Measurements from ENCODE around the gene GSX2.
A peak's percentile ranks its signal among the peaks of the same experiment; 100 is the strongest.
"Not testable (repeated sequence)": the region's sequence is repeated elsewhere in the genome, so short reads cannot be mapped to it uniquely, and the experiment has no call there.

The GSX2 gene

GRCh38 chr4:54099748-54100574 is at the start of gene GSX2:
Gene GSX2 (plus strand): TSS chr4:54100163. CDS start chr4:54100345, 182 bp downstream.
- no peak within 1 kb of the TSS for H3K9ac ChIP-seq (ENCODE audit: low read length)
- H3K9me3 ChIP-seq (ENCODE audit: control insufficient read depth, low read length) = no peaks in the 10 kb centered on the region
- peaks cover 27% of the 10 kb centered on the region for H3K4me1 ChIP-seq (ENCODE audit: control insufficient read depth, insufficient read depth, low read length)
- peak; percentile 70 for DNase-seq (ENCODE audit: low read depth)
- no peaks in the 10 kb centered on the region for H3K36me3 ChIP-seq (ENCODE audit: control insufficient read depth, insufficient read depth, low read length, severe bottlenecking)
- H3K27me3 ChIP-seq (replicated peaks; ENCODE audit: control insufficient read depth, insufficient read depth, low read length) = peaks cover 43% of the 10 kb centered on the region
- H3K4me3 ChIP-seq (ENCODE audit: low read length) = peak within 1 kb of the TSS; percentile 73

DNA sequence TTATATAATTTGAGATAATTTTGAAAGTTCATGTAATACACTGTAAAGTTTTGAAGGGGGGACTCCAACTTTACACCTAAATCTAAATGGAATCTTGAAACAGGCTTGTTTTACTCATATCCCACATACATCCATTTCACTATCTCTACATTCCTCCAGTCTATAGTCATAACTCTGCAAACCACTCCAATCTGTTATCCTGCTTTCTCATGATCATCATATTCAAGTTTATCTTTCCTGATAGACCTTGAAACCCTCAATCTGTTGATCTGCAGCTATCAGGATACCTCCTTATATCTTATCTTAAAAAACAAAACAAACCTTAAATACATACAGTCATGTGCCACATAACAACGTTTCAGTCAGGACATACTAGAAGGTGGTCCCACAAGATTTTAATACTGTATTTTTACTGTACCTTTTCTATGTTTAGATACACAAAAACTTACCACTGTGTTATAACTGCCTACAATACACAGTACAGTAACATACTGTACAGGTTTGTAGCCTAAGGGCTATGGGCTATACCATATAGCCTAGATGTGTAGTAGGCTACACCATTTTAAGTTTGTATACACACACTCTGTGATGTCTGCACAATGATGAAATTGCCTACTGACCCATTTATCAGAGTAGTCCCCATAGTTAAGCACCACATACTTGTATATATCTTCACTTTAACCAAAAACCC is 49.6 kb upstream of the GSX2 start:
- Histone ChIP-seq H3K4me3 (ENCODE audit: low read length) (no peak overlapping the region), H3K36me3 (ENCODE audit: control insufficient read depth, insufficient read depth, low read length, severe bottlenecking) (peaks cover 13% of the 10 kb centered on the region), H3K27me3 (replicated peaks; ENCODE audit: control insufficient read depth, insufficient read depth, low read length) (no peaks in the 10 kb centered on the region), H3K9me3 (ENCODE audit: control insufficient read depth, low read length) (no peaks in the 10 kb centered on the region), H3K4me1 (ENCODE audit: control insufficient read depth, insufficient read depth, low read length) (peaks cover 42% of the 10 kb centered on the region), H3K9ac (ENCODE audit: low read length) (no peak overlapping the region)
- no peak for DNase-seq (ENCODE audit: low read depth)

DNA sequence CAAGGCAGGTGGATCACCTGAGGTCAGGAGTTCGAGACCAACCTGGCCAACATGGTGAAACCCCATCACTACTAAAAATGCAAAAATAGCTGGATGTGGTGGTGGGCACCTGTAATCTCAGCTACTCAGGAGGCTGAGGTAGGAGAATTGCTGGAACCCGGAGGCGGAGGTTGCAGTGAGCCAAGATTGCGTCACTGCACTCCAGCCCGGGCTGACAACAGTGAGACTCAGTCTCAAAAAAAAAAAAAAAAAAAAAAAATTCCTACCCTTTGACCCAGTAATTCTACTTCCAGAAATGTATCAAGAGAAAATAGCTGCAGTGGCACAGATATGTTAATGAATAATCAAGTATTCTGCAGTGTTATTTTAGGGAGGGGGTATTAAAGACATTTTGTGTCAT is 46.6 kb upstream of the GSX2 start:
- not testable (repeated sequence) for H3K9me3 ChIP-seq (ENCODE audit: control insufficient read depth, low read length); DNase-seq (ENCODE audit: low read depth); H3K36me3 ChIP-seq (ENCODE audit: control insufficient read depth, insufficient read depth, low read length, severe bottlenecking); H3K4me3 ChIP-seq (ENCODE audit: low read length); H3K27me3 ChIP-seq (replicated peaks; ENCODE audit: control insufficient read depth, insufficient read depth, low read length); H3K9ac ChIP-seq (ENCODE audit: low read length)
- peaks cover 65% of the 10 kb centered on the region for H3K4me1 ChIP-seq (ENCODE audit: control insufficient read depth, insufficient read depth, low read length)

- Histone ChIP-seq H3K9ac (ENCODE audit: low read length) (no peak overlapping the region), H3K4me1 (ENCODE audit: control insufficient read depth, insufficient read depth, low read length) (peaks cover 62% of the 10 kb centered on the region), H3K27me3 (replicated peaks; ENCODE audit: control insufficient read depth, insufficient read depth, low read length) (no peaks in the 10 kb centered on the region), H3K4me3 (ENCODE audit: low read length) (no peak overlapping the region), H3K36me3 (ENCODE audit: control insufficient read depth, insufficient read depth, low read length, severe bottlenecking) (no peaks in the 10 kb centered on the region), H3K9me3 (ENCODE audit: control insufficient read depth, low read length) (no peaks in the 10 kb centered on the region)
- DNase-seq (ENCODE audit: low read depth) = no peak
These were observed 45.5 kb upstream of the GSX2 start for GRCh38 chr4:54054501-54054900.

DNA sequence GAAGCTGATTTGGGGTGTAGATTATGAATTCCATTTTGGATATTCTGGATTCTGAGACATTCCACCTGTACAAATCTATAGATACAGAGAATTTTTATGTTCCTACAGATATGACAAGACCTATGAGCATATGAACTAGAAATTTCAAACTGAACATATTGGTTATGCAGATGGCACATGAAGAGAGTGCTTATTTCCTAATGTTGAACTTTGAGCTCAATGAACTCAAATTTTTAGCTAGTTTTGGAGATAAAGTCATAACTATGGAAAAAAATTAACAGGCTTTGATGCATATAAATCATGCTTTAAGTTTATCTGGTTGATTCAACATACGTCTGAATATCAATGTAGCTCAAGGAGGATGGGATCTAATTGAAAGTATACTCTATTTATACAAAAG is 44.5 kb upstream of the GSX2 start:
- H3K4me1 ChIP-seq (ENCODE audit: control insufficient read depth, insufficient read depth, low read length) = peaks cover 62% of the 10 kb centered on the region
- no peak overlapping the region for H3K4me3 ChIP-seq (ENCODE audit: low read length)
- DNase-seq (ENCODE audit: low read depth) = no peak
- no peaks in the 10 kb centered on the region for H3K9me3 ChIP-seq (ENCODE audit: control insufficient read depth, low read length)
- no peak overlapping the region for H3K9ac ChIP-seq (ENCODE audit: low read length)
- H3K36me3 ChIP-seq (ENCODE audit: control insufficient read depth, insufficient read depth, low read length, severe bottlenecking) = no peaks in the 10 kb centered on the region
- H3K27me3 ChIP-seq (replicated peaks; ENCODE audit: control insufficient read depth, insufficient read depth, low read length) = no peaks in the 10 kb centered on the region

GRCh38 chr4:54056360-54056759 is 43.6 kb upstream of the GSX2 start:
- no peaks in the 10 kb centered on the region for H3K36me3 ChIP-seq (ENCODE audit: control insufficient read depth, insufficient read depth, low read length, severe bottlenecking)
- no peak overlapping the region for H3K9ac ChIP-seq (ENCODE audit: low read length)
- H3K9me3 ChIP-seq (ENCODE audit: control insufficient read depth, low read length) = no peaks in the 10 kb centered on the region
- DNase-seq (ENCODE audit: low read depth) = no peak
- H3K4me3 ChIP-seq (ENCODE audit: low read length) = no peak overlapping the region
- H3K4me1 ChIP-seq (ENCODE audit: control insufficient read depth, insufficient read depth, low read length) = peaks cover 68% of the 10 kb centered on the region
- H3K27me3 ChIP-seq (replicated peaks; ENCODE audit: control insufficient read depth, insufficient read depth, low read length) = no peaks in the 10 kb centered on the region

DNA sequence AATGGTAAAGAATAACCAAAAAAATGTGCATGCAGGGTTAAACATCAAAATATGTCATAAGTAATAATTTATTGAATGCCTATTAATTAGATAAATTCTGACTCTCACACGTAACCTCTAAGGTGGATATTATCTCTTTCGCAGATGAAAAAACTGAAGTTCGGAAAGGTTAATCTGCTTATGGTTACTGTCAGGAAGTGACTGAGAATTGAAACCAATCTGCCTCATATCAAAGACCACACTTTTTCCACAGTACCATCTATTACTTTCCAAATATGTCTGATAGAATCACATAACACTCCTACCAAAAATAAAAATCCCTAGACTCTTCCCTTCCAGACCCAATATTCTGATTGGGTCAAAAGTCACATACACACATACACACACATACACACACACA is 41.8 kb upstream of the GSX2 start:
- Histone ChIP-seq H3K36me3 (ENCODE audit: control insufficient read depth, insufficient read depth, low read length, severe bottlenecking) (no peaks in the 10 kb centered on the region), H3K27me3 (replicated peaks; ENCODE audit: control insufficient read depth, insufficient read depth, low read length) (no peaks in the 10 kb centered on the region), H3K9ac (ENCODE audit: low read length) (no peak overlapping the region), H3K4me3 (ENCODE audit: low read length) (no peak overlapping the region), H3K4me1 (ENCODE audit: control insufficient read depth, insufficient read depth, low read length) (peaks cover 72% of the 10 kb centered on the region), H3K9me3 (ENCODE audit: control insufficient read depth, low read length) (no peaks in the 10 kb centered on the region)
- DNase-seq (ENCODE audit: low read depth) = no peak

GRCh38 chr4:54060116-54060515 is 39.8 kb upstream of the GSX2 start:
- Histone ChIP-seq H3K4me1 (ENCODE audit: control insufficient read depth, insufficient read depth, low read length) (peaks cover 63% of the 10 kb centered on the region), H3K27me3 (replicated peaks; ENCODE audit: control insufficient read depth, insufficient read depth, low read length) (no peaks in the 10 kb centered on the region), H3K4me3 (ENCODE audit: low read length) (peak overlapping the region; percentile 98), H3K9ac (ENCODE audit: low read length) (no peak overlapping the region), H3K9me3 (ENCODE audit: control insufficient read depth, low read length) (no peaks in the 10 kb centered on the region), H3K36me3 (ENCODE audit: control insufficient read depth, insufficient read depth, low read length, severe bottlenecking) (no peaks in the 10 kb centered on the region)
- no peak for DNase-seq (ENCODE audit: low read depth)

DNA sequence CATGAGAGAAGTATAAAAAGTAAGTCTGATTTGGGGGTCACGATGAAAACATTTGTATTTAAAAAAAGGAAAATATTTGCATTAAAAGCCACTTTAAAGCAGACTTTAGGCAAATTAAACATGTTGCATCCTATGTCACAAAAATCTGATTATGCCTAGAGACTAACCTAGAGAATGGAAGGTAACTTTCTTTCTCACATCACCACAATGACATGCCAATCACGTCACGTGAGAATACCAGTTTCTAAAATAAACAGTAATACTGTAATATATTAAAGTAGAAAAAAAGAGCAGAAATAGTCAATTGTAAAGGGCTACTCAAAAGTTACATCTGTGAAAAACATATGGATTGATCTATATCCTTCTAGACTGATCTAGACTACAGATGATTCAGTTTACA is 38.9 kb upstream of the GSX2 start:
- Histone ChIP-seq H3K27me3 (replicated peaks; ENCODE audit: control insufficient read depth, insufficient read depth, low read length) (no peaks in the 10 kb centered on the region), H3K9me3 (ENCODE audit: control insufficient read depth, low read length) (no peaks in the 10 kb centered on the region), H3K36me3 (ENCODE audit: control insufficient read depth, insufficient read depth, low read length, severe bottlenecking) (no peaks in the 10 kb centered on the region), H3K4me3 (ENCODE audit: low read length) (peak overlapping the region; percentile 98), H3K4me1 (ENCODE audit: control insufficient read depth, insufficient read depth, low read length) (peaks cover 65% of the 10 kb centered on the region), H3K9ac (ENCODE audit: low read length) (peak overlapping the region; percentile 99)
- DNase-seq (ENCODE audit: low read depth) = no peak

- Histone ChIP-seq H3K36me3 (ENCODE audit: control insufficient read depth, insufficient read depth, low read length, severe bottlenecking) (no peaks in the 10 kb centered on the region), H3K4me1 (ENCODE audit: control insufficient read depth, insufficient read depth, low read length) (peaks cover 65% of the 10 kb centered on the region), H3K9ac (ENCODE audit: low read length) (peak overlapping the region; percentile 99), H3K9me3 (ENCODE audit: control insufficient read depth, low read length) (no peaks in the 10 kb centered on the region), H3K4me3 (ENCODE audit: low read length) (peak overlapping the region; percentile 98), H3K27me3 (replicated peaks; ENCODE audit: control insufficient read depth, insufficient read depth, low read length) (no peaks in the 10 kb centered on the region)
- DNase-seq (ENCODE audit: low read depth) = no peak
These were observed 38.1 kb upstream of the GSX2 start for GRCh38 chr4:54061873-54062272.

GRCh38 chr4:54062392-54062791 is 37.6 kb upstream of the GSX2 start:
- Histone ChIP-seq H3K4me3 (ENCODE audit: low read length) (peak overlapping the region; percentile 98), H3K4me1 (ENCODE audit: control insufficient read depth, insufficient read depth, low read length) (peaks cover 65% of the 10 kb centered on the region), H3K27me3 (replicated peaks; ENCODE audit: control insufficient read depth, insufficient read depth, low read length) (no peaks in the 10 kb centered on the region), H3K36me3 (ENCODE audit: control insufficient read depth, insufficient read depth, low read length, severe bottlenecking) (no peaks in the 10 kb centered on the region), H3K9ac (ENCODE audit: low read length) (peak overlapping the region; percentile 99), H3K9me3 (ENCODE audit: control insufficient read depth, low read length) (no peaks in the 10 kb centered on the region)
- DNase-seq (ENCODE audit: low read depth) = no peak

Data from adipocyte (in vitro differentiated cells).